ENCODE data around the gene LRRC32.

LRRC32 gene, protein sequence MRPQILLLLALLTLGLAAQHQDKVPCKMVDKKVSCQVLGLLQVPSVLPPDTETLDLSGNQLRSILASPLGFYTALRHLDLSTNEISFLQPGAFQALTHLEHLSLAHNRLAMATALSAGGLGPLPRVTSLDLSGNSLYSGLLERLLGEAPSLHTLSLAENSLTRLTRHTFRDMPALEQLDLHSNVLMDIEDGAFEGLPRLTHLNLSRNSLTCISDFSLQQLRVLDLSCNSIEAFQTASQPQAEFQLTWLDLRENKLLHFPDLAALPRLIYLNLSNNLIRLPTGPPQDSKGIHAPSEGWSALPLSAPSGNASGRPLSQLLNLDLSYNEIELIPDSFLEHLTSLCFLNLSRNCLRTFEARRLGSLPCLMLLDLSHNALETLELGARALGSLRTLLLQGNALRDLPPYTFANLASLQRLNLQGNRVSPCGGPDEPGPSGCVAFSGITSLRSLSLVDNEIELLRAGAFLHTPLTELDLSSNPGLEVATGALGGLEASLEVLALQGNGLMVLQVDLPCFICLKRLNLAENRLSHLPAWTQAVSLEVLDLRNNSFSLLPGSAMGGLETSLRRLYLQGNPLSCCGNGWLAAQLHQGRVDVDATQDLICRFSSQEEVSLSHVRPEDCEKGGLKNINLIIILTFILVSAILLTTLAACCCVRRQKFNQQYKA

DNA sequence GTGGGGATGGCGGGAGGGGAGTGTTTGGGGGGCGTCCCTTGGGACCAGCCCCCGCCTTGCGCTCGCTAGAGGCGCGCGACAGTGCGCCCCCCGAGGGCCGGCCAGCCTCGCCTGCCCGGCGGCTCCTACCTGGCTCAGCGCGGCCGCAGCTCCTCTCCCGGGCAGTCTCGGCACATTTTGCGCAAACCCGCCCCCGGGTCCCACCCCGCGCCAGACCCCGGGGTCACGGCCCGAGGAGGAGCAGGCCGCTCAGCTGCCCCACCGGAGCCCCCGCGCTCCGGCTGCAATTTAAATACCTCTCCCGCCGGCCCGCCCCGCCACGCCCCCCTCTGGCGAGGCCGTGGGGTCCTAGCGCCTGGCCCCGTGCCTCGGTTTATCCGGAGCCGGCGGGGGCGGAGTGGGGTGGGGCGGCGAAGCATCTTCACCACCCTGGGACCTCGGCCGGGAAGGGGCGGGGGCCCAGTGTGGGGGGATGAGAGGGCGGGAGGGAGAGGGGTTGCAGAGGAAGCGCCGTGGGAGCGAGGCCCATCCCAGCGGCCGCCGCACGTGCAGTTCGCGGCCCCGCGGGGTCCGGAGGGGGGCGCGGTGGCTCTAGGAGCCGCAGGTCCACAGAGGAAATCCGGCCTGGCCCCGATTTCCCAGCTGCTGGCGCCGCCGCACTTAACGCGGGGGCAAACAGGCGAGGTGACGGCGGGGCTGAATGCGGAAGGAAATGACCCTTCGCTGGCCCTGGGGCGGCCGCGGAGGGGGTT lies at the start of gene LRRC32:
Gene LRRC32, minus strand, starts transcription at position 263 of the 752 bp plus-strand sequence. CDS start 4,793 bp downstream, outside the sequence.
- DNase-seq (ENCODE audit: low read depth, low spot score): no peak

DNA sequence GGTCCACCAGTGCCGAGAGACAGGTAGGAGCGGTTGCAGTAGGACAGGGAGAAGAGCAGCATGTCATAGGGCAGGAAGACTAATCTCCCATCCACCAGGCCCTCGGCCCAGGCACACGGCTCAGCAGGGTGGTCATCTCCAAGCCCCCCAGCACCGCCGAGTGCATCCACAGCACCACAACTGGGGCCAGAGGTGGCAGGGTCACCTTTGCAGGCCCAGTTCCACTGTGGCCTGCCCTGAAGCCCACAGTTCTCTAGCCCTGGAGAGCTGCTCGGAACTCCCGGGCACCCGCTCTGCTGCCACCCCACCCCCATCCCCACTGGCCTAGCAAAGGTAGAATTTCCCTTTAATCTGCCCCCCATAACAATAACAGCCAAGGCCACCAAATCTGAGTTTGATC lies 49.1 kb upstream of the LRRC32 start:
- no peak for DNase-seq (ENCODE audit: low read depth, low spot score)

DNA sequence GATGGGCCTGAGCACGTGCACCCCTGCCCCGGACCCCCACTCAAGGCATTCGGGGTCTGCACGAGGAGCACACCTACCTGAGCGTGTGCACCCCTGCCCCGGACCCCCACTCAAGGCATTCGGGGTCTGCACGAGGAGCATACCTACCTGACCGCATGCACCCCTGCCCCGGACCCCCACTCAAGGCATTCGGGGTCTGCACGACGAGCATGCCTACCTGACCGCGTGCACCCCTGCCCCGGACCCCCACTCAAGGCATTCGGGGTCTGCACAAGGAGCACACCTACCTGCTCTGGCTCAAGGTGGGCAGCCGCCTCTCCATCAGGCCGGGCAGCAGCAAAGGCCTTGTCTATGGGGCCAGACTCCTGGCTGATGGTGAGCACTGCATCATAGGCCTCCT lies 48.7 kb upstream of the LRRC32 start:
- no peak for DNase-seq (ENCODE audit: low read depth, low spot score)

DNA sequence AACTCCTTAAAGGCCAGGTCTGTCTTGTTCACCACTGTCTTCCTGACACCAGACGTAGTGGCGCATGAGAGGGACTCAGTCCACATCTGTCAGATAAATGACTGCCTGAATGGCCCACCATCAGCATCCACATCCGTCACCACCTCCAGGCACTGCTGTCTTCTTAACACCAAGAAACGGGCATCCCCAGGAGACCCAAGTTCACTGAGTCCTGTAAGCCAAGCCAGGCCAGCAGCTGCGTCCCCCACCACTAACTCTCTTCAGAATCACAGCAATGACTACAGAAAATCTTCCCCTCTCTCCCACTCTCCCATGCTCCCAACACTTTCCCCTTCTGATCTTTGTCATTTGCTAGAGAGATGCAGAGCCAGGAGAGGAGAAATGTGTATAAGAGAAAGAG lies 47.3 kb upstream of the LRRC32 start:
- DNase-seq (ENCODE audit: low read depth, low spot score): no peak

DNA sequence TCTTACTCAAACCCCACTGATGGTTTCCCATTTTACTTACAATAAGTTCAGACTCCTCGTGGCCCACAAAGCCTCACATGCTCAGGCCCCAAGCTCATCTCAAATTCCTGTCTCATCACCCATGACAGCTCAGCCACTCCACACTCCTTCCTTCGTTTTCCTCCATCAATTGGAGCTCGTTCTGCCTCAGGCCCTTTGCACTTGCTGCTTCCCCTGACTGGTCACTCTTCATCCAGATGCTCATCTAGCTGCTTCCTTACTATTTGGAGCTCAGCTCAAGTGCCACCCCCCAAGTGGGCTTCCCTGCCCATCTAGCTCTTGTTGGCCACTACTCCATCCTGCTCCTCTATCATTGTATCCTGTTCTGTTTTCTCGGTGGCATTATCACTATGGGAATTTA lies 46.8 kb upstream of the LRRC32 start:
- DNase-seq (ENCODE audit: low read depth, low spot score): no peak

DNA sequence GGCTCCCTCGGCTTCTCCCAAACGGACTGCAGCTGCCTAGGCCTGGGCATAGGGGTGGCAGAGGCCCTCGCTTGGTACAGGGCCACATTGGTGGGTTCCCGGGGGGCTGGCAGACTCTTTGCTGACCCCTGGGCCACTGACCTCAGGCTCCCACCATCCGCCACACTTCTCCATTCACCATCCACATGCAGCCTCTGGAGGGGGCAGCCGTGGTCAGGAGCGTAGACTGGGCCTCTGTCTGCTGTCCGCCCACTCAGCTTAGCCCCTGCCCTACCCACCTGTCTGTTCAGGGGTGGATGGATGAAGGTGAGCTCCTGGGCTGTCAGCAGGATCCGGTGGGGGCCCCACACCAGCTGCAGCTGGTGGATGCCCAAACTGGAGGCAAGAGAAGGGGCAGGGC lies 45.7 kb upstream of the LRRC32 start:
- DNase-seq (ENCODE audit: low read depth, low spot score): no peak

DNA sequence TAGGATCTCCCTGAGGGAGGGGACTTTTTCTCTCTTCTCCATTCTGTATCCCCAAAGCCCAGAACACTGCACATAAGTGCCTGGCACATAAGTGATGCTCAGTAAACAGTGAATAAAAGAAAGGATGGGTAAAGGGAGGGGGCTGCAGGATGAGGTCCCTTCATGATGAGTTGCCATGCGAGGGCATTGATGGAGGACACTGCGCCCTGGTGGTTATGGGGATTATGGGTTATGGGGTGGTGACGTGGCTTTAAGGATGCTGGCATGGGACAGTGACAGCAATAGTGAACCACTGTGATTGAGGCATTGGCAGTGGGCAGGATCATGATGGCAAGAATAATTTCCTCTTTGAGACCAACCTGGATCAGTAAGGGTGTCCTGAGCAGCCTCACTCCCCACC lies 43.9 kb upstream of the LRRC32 start:
- DNase-seq (ENCODE audit: low read depth, low spot score): no peak

DNA sequence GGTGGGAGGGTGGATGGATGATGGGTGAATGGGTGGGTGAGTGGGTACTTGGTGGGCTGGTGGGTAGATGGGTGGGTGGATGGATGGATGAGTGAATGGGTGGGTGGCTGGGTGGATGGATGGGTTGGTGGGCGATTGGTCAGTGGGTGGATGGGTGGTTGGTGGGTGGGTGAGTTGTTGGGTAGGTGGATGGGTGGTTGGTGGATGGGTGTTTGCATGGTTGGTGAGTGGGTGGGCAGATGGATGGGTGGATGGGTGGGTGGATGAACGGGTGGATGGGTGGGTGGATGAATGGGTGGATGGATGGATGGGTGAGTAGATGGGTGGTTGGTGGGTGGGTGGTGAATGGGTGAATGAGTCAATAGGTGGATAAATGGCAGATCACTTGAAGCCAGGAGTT lies 43.0 kb upstream of the LRRC32 start:
- no peak for DNase-seq (ENCODE audit: low read depth, low spot score)

DNA sequence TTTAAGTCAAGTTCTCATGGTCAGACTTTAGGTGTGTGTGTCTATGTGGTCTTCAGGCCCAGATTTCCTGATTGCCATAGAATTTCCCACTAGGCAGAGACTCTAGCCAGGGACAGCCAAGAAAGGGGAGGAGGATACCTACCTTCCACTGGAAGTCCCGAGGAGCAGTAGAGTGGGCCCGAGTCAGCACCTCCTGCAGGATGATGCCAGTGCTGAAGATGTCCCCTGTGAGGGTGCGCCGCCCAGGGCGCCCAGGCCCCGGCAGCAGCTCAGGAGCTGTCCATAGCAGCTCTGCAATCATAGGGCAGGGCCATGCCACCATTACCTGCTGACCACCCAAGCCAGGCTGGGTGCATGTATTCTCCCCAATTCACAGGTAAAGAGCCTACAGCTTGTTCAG lies 41.6 kb upstream of the LRRC32 start:
- DNase-seq (ENCODE audit: low read depth, low spot score): no peak

DNA sequence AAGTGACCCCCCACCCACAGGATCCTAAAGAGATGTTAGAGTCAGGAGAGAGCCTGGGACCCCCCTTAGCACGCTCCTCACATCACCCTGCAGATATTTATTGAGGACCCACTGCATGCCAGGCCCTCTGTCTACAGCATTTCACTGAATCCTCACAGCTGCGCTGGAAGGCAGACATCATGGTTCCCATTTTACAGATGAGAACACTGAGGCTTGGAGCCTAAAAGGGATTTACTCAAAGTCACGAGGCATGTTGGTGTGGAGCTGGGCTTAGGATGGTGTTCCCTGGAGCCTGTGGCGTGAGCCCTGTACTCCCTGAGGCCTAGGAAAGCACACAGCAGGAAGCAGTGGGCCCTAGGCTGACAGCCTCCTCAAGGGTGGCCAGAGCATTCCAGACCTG lies 39.2 kb upstream of the LRRC32 start:
- DNase-seq (ENCODE audit: low read depth, low spot score): no peak

DNA sequence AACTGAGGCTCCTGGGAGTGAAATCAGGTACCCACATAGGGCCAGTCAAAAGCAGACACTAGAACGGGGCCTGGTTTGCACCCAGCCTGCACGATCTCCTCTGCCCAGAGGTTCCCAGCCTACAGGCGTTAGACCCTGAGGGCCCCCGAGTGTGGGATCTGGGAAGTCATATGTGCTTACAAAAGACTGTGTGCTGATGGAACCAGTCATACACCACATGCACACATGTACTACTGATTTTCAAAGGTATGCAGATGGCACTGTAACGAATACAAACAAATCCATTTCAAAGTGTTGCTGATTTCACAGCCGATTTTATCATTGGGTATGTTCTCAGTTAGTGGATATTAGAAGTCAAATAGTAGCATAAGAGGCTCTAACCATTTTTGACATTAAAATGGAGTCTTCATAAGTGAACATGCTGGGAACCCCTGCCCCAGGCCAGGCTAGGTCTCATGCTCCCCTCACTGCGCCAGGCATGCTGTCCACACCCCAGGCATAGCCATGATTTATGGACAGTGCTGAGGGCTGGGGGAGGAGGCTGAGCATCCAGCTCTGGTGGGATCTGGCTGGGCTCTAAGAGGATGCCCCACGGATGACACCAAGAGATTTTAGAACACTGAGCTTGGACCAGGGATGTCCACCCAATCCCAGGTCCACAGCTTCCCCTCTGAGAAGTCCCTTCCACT lies 38.6 kb upstream of the LRRC32 start:
- no peak for DNase-seq (ENCODE audit: low read depth, low spot score)

DNA sequence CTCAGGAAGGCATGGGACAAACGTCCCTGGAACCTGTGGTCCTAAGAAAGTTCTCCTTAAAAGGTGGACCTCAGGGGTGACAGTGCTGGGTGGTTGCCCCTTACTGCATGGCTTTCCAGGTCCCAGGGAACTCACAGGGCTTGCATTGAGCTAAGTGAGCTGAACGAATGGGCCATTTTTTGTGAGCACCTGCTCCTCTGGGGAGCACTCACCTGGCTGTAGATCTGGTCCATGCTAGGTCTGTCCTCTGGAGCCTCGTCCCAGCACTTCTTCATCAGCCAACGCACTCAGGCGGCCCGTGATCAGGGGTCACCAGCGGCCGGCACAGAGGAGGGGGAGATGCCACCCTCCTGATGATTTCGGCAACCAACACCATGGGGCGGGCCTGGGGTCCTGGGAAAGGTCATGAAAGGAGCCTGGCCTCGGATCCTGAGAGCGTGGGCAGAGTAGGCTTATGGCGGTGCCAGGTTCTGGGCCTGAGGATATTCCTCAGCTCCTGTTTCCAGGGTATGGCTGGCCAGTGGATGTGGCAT lies 36.8 kb upstream of the LRRC32 start:
- DNase-seq (ENCODE audit: low read depth, low spot score): no peak

DNA sequence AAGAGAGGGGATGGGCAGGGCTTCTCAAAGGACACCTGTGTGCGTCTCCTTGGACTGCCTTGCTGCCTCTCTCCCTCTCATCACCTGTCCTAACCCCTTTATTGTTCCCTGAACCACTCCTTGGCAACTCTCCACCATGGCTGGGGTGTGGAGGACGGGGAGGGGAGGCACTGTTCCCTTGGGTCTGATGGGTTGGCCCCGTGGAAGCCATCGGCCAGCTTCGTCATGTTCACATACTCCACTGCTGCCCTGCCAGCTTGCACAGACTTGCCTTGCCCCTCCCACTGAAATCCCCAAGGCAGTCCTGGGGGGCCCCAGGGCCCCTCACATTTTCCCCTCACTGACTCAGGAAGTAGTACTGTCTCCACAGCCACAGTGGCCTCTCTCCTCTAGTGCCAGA lies 36.1 kb upstream of the LRRC32 start:
- no peak for DNase-seq (ENCODE audit: low read depth, low spot score)

DNA sequence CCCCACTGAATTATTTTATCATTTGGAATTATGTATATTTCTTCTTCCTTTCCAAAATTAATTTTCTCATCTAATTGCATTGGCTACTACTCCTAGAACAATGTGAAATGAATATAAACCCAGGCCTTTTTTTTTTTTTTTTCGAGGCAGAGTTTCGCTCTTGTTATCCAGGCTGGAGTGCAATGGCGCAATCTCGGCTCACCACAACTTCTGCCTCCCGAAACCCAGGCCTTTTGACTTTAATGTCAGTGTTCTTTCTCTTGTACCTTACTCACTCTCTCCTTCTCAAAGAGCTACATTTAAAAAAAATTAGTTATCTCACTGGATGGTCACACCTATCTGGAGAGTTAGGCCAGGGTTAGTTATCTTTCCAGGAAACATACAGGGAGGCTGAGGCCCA lies 35.3 kb upstream of the LRRC32 start:
- no peak for DNase-seq (ENCODE audit: low read depth, low spot score)

DNA sequence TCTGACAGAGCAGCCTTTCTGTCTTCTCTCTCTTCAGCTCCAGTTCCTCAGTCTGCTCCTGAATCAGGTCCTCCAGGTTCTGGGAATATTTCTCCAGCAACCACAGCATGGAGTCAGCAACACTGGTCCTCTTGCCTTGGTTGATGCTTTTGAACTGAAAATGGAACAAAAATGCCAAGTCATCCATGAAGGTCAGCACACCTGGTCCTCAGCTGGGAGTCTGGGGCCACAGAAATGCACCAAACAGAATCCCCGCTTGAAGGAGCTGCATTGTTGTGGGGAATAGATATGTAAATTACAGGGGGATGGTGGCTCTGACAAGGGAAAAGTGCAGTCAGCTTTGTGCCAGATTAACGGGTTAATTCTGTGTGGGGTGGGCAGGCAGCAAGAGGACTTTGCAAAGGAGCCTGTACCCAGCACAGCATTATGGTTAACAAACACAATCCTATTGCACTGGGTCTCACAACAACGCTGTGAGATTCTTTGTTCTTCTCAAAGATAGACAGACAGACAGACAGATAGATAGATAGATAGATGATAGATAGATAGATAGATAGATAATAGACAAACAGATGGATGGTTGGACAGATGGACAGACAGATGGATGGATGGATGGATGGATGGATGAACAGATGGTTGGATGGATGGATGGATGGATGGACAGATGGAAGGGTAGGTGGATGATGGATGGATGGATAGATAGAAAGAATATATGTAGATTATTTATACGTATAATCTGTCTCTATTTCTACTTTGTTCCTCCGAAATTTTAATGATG lies 33.8 kb upstream of the LRRC32 start:
- DNase-seq (ENCODE audit: low read depth, low spot score): no peak

DNA sequence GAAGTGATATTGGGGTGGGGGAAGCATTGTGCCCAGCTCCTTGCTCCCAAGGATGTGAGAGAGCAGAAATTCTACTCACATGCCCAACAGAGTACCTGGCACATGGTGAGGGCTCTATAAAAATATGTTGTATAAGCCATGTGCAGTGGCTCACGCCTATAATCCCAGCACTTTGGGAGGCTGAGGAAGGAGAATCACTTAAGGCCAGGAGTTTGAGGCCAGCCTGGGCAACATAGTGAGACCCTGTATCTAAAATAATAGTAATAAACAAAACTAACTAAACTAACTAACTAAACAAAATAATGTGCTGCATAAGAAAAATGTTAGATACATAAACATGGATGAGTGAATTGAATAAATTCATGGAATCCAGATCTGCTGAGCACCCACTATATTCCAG lies 33.2 kb upstream of the LRRC32 start:
- DNase-seq (ENCODE audit: low read depth, low spot score): no peak

DNA sequence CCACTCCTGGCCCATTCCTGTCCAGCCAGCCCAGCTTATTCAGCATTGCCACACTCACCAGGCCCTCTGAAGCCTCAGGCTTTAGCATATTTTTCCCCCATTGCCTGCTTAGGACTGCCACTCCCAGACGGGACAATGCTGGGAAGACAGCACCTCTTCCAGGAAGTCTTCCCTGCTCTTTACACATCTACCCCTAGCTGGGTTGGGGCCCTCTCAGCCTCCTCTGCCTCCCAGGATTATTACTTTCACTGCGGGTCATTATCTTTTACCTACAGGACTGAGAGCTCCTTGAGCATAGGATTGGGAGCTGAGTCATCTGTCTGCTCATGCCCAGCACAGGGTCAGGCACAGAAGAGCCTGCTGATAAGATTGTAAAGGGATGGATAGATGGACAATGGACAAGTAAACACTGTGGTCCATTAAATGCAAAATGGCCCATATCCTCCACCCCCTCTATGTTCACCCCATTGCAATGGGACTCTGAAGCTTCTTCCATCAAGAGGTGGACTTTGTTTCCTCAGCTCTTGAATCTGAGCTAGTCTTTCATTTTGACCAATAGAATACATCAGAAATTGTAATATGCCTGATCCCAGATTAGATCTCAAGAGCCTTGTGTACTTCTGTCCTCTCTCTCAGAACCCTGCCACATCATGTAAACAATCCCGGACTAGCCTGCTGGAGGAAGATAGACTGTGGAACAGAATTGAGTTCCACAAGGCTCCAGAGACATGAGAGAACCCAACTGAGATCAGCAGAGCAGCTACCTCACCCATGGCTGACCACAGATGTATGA lies 32.0 kb upstream of the LRRC32 start:
- DNase-seq (ENCODE audit: low read depth, low spot score): no peak

DNA sequence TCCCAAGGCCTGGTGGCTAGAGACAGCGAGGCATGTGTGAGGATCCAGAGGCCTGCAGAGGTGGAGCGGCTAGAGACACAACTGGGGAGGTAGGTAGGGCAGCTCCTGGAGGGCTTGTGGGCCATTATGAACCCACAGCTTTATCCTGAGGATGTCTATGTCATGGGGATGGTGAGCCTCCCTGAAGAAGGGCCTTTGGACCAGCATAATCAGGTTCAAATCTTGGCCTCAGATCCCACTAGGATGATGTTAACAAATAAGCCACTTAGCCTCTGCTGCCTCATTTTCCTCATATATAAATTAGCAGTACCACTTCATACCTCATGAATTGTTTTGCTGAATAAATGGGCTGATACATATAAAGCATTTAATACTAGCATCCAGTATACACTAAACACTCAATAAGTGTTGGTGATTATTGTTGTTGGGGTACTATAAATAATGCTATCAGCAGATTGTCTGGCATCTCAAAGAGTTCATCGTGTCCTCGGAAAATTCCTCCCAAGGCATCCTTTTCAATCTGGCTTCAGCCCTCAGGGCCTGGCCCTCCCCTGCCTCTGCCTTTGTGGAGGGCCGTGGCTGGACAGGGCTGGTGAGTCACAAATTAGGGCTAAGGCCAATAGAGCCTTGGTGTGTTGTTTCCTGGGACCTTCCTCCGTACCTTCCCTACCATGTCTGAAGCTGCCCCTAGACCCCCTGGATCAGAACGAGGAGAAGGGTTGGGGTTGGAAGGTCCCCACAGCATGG lies 30.9 kb upstream of the LRRC32 start:
- DNase-seq (ENCODE audit: low read depth, low spot score): no peak
